Hematopoietic multipotent progenitor cell (in vitro differentiated cells): ENCODE data around the gene GRIN2A. TPM values are rescaled to one million over a fixed set of nuclear protein-coding genes. Genes with fewer than 3 reads are reported as not detected.

Experiments used
- DNase-seq, 3 donors: peaks; one replicate each; pipeline ENCODE4 v3.0.0-alpha.2; 2011 to 2015; ENCODE audit warnings: low read depth in 2 of 3, low spot score in 2 of 3
- small RNA-seq: library from RNA; depleted of rRNA; stranded (forward); fragments of <200 nt; gene quantifications from one replicate; pipeline ENCODE3, GENCODE V24; 2012
- total RNA-seq: library from RNA; depleted of rRNA; stranded (reverse); fragments of >200 nt; gene quantifications from one replicate; pipeline ENCODE4 v1.2.3, GENCODE V29; 2012

Gene GRIN2A
- total RNA-seq, 1 donor = under 0.01 TPM

DNA sequence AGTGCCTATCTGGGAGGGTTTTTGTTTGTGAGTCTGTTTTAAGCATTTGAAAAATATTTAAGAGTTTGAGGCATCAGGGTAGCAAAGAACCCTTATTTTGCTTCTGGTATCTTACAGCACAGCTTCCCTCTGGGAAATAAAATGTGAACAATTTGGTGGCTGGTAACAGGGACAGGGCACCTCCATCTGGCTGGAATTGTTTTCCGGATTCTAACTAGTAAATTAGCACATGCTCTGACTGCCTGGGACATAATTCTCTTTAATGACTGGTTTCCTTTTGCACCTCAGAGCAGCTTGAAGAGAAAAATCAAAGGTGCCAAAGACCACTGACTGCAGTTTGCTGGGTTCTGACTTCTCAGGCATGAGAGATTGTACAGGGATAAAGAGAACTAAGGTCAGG, 469.1 kb downstream of the GRIN2A start:
- no peak for DNase-seq

GRCh38 chr16:9708972-9709620, 473.1 kb downstream of the GRIN2A start:
- no peak for DNase-seq

GRCh38 chr16:9706217-9706836, 475.9 kb downstream of the GRIN2A start:
- no peak for DNase-seq

- DNase-seq = no peak
Measured at GRCh38 chr16:9703731-9704130, 478.5 kb downstream of the GRIN2A start.

Small RNAs within 50 kb of the gene (small RNA-seq; reads per million reads assigned to genes)
- not detected for gene RN7SL493P

Other genes starting within 250 kb of the GRIN2A start
- 33.9 TPM for gene ATF7IP2, start 203.6 kb upstream of the GRIN2A start, total RNA-seq